GM12878 (cell line): Measurements from ENCODE around the gene DELE1.

Source experiments
- CBFB ChIP-seq: IDR thresholded peaks from 2 replicates; pipeline ENCODE4 v1.6.1; 2016; ENCODE audit warnings: antibody characterized with exemption, low read depth
- GABPA ChIP-seq: IDR thresholded peaks from 2 replicates; pipeline ENCODE4 v1.6.1; 2014; ENCODE audit warnings: antibody characterized with exemption, low read depth, mild to moderate bottlenecking, inconsistent platforms
- RFX5 ChIP-seq: IDR thresholded peaks from 2 replicates; pipeline ENCODE4 v1.6.1; 2011; ENCODE audit warnings: low read depth, low read length, improper control_type of control experiment
- SIX5 ChIP-seq: IDR thresholded peaks from 2 replicates; pipeline ENCODE4 v1.6.1; 2011; ENCODE audit warnings: mild to moderate bottlenecking, low read depth, low read length, moderate library complexity; ENCODE audit not compliant: severe bottlenecking
- SMC3 ChIP-seq: IDR thresholded peaks from 2 replicates; pipeline ENCODE4 v1.6.1; 2011; ENCODE audit warnings: low read length, improper control_type of control experiment, borderline replicate concordance
- SRF ChIP-seq, 2 experiments: IDR thresholded peaks; 2 replicates each; pipeline ENCODE4 v1.6.1; 2011; ENCODE audit warnings: low read depth in 2 of 2, low read length in 2 of 2, mild to moderate bottlenecking in 1 of 2, moderate library complexity in 1 of 2
- ZZZ3 ChIP-seq: IDR thresholded peaks from 2 replicates; pipeline ENCODE4 v1.6.1; 2011; ENCODE audit warnings: low read depth; ENCODE audit not compliant: control insufficient read depth, insufficient read length
- TF ChIP-seq, protein P1 (sequence below): fragments of 450-650 bp; formaldehyde crosslinking; IDR thresholded peaks from 2 replicates; pipeline ENCODE4 v1.5.0; 2022; ENCODE audit warnings: mild to moderate bottlenecking, missing genetic modification characterization

DNA sequence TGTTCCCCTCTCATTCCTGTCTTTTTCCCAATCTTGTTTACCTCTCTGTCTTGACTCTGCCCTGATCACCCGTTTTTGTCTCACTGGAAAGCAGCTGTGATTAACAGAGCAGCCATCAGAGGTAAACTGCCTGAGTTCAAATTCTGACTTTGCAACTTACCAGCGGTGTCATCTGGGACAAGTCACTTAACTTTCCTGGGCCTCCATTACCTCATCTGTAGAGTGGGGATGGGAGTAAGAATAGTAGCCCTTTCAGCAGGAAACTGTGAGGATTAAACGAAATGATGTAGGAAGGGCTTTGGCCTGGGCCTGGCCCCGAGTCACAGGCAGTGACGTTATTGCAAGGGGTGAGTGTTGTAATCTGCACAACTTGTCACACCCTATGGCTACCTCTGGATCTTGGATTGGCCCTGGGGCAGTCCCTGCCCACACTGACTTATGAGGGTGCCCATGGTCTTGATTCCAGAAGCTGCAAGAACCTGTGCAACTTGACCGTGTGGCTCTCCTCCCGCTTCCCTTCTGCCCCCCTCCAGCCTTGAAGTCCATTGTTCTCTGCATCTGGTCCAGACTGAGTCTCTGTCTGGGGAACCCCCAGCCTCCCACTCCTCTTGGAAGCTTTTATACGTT is 35.0 kb downstream of the DELE1 start:
- TF ChIP-seq GABPA: no peak
- TF ChIP-seq, protein P1, sequence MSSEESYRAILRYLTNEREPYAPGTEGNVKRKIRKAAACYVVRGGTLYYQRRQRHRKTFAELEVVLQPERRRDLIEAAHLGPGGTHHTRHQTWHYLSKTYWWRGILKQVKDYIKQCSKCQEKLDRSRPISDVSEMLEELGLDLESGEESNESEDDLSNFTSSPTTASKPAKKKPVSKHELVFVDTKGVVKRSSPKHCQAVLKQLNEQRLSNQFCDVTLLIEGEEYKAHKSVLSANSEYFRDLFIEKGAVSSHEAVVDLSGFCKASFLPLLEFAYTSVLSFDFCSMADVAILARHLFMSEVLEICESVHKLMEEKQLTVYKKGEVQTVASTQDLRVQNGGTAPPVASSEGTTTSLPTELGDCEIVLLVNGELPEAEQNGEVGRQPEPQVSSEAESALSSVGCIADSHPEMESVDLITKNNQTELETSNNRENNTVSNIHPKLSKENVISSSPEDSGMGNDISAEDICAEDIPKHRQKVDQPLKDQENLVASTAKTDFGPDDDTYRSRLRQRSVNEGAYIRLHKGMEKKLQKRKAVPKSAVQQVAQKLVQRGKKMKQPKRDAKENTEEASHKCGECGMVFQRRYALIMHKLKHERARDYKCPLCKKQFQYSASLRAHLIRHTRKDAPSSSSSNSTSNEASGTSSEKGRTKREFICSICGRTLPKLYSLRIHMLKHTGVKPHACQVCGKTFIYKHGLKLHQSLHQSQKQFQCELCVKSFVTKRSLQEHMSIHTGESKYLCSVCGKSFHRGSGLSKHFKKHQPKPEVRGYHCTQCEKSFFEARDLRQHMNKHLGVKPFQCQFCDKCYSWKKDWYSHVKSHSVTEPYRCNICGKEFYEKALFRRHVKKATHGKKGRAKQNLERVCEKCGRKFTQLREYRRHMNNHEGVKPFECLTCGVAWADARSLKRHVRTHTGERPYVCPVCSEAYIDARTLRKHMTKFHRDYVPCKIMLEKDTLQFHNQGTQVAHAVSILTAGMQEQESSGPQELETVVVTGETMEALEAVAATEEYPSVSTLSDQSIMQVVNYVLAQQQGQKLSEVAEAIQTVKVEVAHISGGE (CRISPR knock-in tag): no peak
- TF ChIP-seq SMC3: no peak
- TF ChIP-seq SIX5: no peak
- no peak for TF ChIP-seq RFX5
- no peak for TF ChIP-seq ZZZ3
- TF ChIP-seq CBFB: no peak
- no peak for TF ChIP-seq SRF (IDR thresholded peaks at IDR 0.05; ENCODE audit: low read depth in 2 of 2, low read length in 2 of 2)
